ENCODE measurements around the gene TNFAIP6.

GRCh38 chr2:151354807-151355206 is 2.6 kb upstream of the TNFAIP6 start:
- no peak for TF ChIP-seq GATA2 (IDR thresholded peaks at IDR 0.05; ENCODE audit: low read depth, low read length)
- TF ChIP-seq GATA3 (IDR thresholded peaks at IDR 0.05; ENCODE audit: low read depth, low read length), result no peak

All from SH-SY5Y (cell line).